Left cardiac atrium (tissue), 4 donors: ENCODE results near the gene RMND5B. TPM values are rescaled to one million over a fixed set of nuclear protein-coding genes. Genes with fewer than 3 reads are reported as not detected.
"Not testable (repeated sequence)": the region's sequence is repeated elsewhere in the genome, so short reads cannot be mapped to it uniquely, and the experiment has no call there.

ENCODE experiments used
- ATAC-seq, 2 donors: fragments of 200-7000 bp; cut with Tn5 transposase; one replicate each; pipeline ENCODE4 v1.9.1; 2020; ENCODE audit warnings: mild to moderate bottlenecking in 2 of 2, moderate library complexity in 2 of 2
- DNase-seq: peaks from one replicate; pipeline ENCODE4 v3.0.0-alpha.2; 2020
- intact Hi-C, 2 donors: fragments of 100-400 bp; cut with DNase I; formaldehyde crosslinking; loops; one replicate each; pipeline versions ENCODE4 v1.14.1 to v1.15.1; 2022 to 2023
- total RNA-seq, 2 donors: library from RNA; stranded (reverse); fragmentation: NEBNext Ultra II Directional; extraction: Animal tissue kit (Norgen Biotek cat#: 25700); gene quantifications; one replicate each; pipeline ENCODE4 v1.2.1, GENCODE V29; 2021
- donor health status: DM: no; HTN: yes; CAD: no.
- donor health status: DM: no; HTN: yes; CAD: no; lungs with severe emphysema.
- donor health status: DM: yes; HTN: yes; CAD: no.
- donor health status: Dilated cardiomyopathy.

RMND5B gene
- total RNA-seq, 2 donors from 2014 or later, result 35.4 TPM

- intact Hi-C loops, result no loop called here
- ATAC-seq, result no peak
- DNase-seq, result no peak
These were observed 5.4 kb upstream of the RMND5B start for GRCh38 chr5:178125253-178125906.

DNA sequence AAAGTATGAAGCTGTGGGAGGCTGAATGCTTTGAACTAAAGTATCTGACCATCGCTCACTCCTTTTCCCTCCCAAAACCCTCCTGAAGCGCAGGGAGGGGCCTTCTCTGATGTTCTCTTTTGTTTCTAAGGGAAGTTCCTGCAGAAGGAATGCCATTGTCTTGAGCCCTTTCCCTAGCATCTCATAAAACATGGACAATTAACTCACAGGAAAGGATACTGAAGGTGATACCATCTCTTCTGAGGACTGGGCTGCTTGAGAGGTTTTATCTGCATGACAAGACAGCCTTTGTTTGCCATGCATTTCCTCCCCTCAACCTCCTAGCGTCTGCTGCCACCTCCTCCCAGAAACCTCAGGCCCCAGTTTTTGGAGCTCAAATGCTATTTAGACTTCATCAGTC is 4.3 kb upstream of the RMND5B start:
- intact Hi-C loops, result no loop called here
- DNase-seq, result no peak
- no peak for ATAC-seq

DNA sequence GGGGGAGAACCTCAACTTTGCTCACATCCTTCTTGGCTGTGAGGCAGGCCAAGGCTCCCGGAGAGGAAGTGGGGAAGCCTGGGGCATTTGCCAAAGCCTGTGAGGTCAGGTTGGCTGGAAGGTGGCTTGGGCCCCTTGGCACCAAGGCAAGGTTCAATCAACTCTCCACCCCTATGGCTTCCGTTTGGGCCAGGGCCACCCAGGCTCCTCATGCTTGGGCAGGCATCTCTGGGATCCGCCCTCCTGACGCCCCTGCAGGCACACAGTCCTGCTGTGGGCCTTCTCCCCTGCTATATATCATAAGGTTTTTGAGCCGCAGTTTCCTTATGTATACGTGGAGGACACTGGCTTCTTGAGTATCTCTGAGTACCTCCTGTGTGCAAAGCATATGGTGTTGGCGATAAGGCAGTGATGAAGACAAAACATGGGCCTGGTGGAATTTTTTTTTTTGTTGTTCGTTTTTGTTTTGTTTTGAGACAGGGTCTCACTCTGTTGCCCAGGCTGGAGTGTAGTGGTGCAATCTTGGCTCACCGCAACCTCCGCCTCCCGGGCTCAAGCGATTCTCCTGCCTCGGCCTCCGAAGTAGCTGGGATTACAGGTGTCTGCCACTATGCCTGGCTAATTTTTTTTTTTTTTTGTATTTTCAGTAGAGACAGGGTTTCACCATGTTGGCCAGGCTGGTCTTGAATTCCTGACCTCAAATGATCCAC is 3.4 kb upstream of the RMND5B start:
- DNase-seq, ATAC-seq, intact Hi-C loops: not testable (repeated sequence)

DNA sequence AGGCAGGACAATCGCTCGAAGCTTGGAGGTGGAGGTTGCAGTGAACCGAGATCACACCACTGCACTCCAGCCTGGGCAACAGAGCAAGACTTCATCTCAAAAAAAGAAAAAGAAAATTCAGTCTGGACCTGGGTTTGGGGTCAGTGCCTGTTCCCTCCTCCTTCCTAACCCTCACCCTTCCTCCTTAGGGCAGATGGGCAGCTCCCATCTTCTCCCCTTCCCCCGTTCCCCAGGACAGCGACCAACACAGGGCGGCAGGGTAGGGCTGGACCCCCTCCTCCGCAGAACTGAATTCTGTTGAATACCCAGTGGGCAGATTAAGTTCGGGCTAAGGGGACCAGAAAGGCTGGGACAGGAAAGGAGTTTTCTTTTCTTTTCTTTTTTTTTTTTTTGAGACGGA is 1.5 kb upstream of the RMND5B start:
- ATAC-seq, result no peak
- DNase-seq, result no peak
- intact Hi-C loops, result no loop called here

DNA sequence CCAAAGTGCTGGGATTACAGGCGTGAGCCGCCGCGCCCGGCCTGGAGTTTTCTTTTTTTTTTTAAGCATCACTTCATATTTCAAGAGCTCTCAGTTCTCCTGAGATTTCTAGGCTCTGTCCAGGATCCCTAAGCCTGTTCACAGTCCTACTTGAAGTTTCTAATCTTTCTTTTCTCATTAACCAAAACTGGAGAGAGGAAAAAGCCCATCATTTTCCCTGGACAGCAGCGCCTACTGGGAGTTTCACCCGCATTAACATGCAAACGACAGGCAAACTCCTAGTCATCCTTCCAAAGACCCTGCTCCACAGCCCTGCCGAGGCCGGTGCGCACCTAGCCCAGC is 609 bp upstream of the RMND5B start:
- DNase-seq, ATAC-seq, intact Hi-C loops: not testable (repeated sequence)

DNA sequence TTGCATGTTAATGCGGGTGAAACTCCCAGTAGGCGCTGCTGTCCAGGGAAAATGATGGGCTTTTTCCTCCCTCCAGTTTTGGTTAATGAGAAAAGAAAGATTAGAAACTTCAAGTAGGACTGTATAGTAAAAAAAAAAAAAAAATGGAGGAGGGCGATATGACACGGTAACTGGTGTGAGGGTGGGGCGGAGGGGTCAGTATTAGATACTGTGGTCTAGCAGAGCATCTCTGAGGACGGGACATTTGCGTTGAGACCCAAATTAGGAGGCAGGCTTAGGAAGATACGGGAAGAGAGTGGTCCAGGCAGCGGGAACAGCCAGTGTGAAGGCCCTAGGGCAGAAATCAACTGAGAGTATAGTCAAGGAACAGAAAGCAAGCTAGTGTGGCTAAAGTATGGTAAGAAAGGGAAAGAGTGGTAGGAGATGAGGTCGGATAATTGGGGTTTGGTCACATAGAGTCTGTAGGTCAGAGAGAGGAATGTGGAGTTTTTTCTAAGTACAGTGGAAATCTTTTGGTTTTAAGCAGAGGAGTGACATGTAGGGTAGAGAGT is 707 bp downstream of the RMND5B start:
- intact Hi-C loops, result no loop called here
- ATAC-seq (no peak), DNase-seq (no peak)

DNA sequence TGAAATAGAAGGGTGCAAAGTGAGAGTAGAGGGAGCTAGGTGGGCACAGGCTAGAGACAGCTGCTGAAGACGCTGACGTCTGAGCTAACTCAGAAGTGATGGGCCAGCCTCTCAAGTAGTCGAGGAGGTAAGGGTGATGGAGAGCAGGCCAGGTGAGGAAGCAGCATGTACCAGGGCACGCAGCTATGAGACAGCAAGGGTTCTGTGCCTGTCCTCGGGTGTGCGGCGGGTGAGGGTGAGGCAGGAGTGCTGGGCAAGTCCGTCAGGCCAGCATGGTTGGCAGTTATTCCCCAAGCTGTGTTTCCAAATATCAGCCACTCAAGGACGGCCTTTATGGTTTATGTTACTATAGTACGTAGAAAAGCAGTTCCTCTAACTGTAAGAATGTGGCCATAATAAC is 6.2 kb downstream of the RMND5B start:
- DNase-seq (no peak), ATAC-seq (no peak)
- intact Hi-C loops, result no loop called here

DNA sequence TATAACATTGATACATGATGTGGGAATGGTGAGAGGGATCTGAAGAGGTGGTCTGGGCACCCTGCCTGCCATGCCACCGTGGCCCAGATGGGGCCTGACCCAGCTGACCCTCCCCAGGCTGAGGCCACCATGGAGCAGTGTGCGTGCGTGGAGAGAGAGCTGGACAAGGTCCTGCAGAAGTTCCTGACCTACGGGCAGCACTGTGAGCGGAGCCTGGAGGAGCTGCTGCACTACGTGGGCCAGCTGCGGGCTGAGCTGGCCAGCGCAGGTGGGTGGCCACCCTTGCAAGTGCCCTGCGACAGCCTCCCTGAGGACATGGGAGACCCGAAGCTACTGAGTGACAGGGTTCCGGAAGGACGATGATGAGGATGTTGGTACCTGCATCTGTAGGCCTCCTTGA is 7.2 kb downstream of the RMND5B start:
- ATAC-seq (no peak), DNase-seq (no peak)
- intact Hi-C loops, result no loop called here

DNA sequence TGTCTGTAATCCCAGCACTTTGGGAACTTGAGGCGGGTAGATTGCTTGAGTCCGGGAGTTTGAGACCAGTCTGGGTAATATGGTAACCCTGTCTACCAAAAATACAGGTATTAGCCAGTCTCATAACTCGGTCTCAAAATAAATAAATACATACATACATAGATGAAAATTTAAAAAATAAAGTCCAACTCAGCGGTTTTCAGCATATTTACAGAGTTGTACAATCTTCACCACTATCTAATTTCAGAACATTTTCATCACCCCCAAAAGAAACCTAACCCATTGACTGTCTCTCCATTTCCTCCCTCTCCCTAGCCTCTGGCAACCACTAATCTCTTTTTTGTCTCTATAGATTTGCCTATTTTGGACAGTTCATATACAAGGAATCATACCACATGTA is 10.7 kb downstream of the RMND5B start:
- no peak for ATAC-seq
- no peak for DNase-seq
- intact Hi-C loops, result no loop called here

- DNase-seq (no peak), ATAC-seq (no peak)
- intact Hi-C loops, result no loop called here
These were observed 11.8 kb downstream of the RMND5B start for GRCh38 chr5:178142642-178143041.

DNA sequence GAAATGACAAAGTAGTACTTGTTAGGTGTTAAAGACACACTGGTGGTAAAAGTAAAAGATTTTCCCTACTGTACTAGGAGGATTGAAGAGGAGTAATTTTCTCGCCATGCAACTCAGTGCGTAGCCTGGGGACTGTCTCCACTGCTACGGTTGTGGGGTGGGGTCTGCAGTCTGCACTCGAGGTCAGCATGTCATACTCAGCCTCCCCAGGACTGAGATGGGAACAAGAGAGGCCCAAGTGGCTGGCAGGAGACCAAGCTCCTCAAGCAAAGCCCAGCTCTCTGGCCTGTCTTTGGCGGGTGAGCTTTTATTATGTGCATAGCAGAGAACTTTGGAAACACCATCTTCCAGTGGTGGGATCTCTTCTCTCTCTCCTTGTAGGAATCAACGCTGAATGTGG is 12.4 kb downstream of the RMND5B start:
- DNase-seq (no peak), ATAC-seq (no peak)
- intact Hi-C loops, result no loop called here

- ATAC-seq (peak; percentile 77 to 87), DNase-seq (peak; percentile 64)
- intact Hi-C loops, result no loop called here
These were observed 13.1 kb downstream of the RMND5B start for GRCh38 chr5:178143901-178144300.

- DNase-seq, result peak; percentile 59
- intact Hi-C loops, result loop anchor here in 1 of 2 donors (5.0 kb wide), 1 partner anchor 69 kb away; no protein-coding TSS in a partner anchor
- peak in 1 of 2 donors; percentile 44 for ATAC-seq
These were observed 15.4 kb downstream of the RMND5B start for GRCh38 chr5:178145965-178146820.

DNA sequence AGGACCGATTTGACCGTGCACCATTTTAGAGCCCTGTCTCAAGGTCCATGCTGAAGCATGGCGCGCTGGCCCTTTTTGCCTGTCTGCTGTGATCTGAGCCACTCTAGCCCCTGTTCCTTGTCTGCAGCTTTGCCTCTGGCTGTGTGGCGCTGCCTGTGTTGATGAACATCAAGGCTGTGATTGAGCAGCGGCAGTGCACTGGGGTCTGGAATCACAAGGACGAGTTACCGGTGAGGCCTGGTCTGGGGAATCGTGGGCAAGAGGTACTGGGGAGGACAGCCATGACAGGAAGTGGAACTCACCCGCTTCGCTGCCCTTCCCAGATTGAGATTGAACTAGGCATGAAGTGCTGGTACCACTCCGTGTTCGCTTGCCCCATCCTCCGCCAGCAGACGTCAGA is 16.6 kb downstream of the RMND5B start:
- DNase-seq (no peak), ATAC-seq (no peak)
- intact Hi-C loops, result loop anchor here in 1 of 2 donors (5.0 kb wide), 1 partner anchor 70 kb away; no protein-coding TSS in a partner anchor

GRCh38 chr5:178149199-178149932 is 18.6 kb downstream of the RMND5B start:
- no peak for ATAC-seq
- intact Hi-C loops, result loop anchor here in 1 of 2 donors (5.0 kb wide), 1 partner anchor 72 kb away; no protein-coding TSS in a partner anchor

GRCh38 chr5:178150977-178151734 is 20.3 kb downstream of the RMND5B start:
- ATAC-seq, result no peak
- DNase-seq, result no peak
- intact Hi-C loops, result no loop called here

More at GRCh38 chr5:178149199-178149932, 18.6 kb downstream of the RMND5B start:
- DNase-seq, result no peak

- DNase-seq (no peak), ATAC-seq (no peak)
- intact Hi-C loops, result no loop called here
These were observed 22.0 kb downstream of the RMND5B start for GRCh38 chr5:178152491-178153444.
